ENCODE measurements around the gene TNFRSF9.
"Not testable (repeated sequence)": the region's sequence is repeated elsewhere in the genome, so short reads cannot be mapped to it uniquely, and the experiment has no call there.

Gene TNFRSF9

GRCh38 chr1:7942214-7942921 is 1.7 kb upstream of the TNFRSF9 start:
- peaks cover 41% of the 10 kb centered on the region for H3K36me3 Mint-ChIP-seq
- peak; percentile 40 for ATAC-seq
- peak; percentile 36 to 72 for DNase-seq (ENCODE audit: low spot score in 2 of 2)
- H3K27ac Mint-ChIP-seq = peak overlapping the region; percentile 96
- peak overlapping the region; percentile 93 for H3K4me3 Mint-ChIP-seq
- H3K9me3 Mint-ChIP-seq = no peaks in the 10 kb centered on the region
- peaks cover 59% of the 10 kb centered on the region for H3K4me1 Mint-ChIP-seq

- DNase-seq (ENCODE audit: low spot score in 2 of 2) (no peak), ATAC-seq (no peak)
- Mint-ChIP-seq H3K9me3 (no peaks in the 10 kb centered on the region), H3K4me3 (peak overlapping the region; percentile 93), H3K4me1 (peaks cover 69% of the 10 kb centered on the region), H3K27ac (peak overlapping the region; percentile 96), H3K36me3 (peaks cover 50% of the 10 kb centered on the region)
These were observed 776 bp upstream of the TNFRSF9 start for GRCh38 chr1:7941437-7941793.

DNA sequence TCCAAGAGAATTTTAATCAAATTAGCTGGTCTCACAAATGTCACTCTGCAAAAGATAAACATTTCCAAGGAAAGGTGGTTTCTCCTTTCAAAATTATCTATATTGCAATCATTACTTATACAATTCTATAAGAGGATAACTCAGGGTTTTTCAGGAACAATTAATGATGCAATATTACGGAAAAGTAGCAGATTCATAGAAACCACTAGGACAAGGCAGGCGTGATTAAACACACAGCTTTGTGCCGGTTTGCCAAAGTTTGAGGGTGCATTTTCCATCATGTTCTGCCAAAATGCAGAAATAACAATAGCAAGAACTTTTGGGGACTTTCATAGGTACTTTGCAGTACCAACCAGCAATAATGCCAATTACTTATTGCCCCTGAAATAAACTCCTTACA is 605 bp downstream of the TNFRSF9 start:
- DNase-seq (ENCODE audit: low spot score in 2 of 2) = no peak
- peaks cover 64% of the 10 kb centered on the region for H3K36me3 Mint-ChIP-seq
- H3K27ac Mint-ChIP-seq = peak overlapping the region; percentile 96
- peaks cover 77% of the 10 kb centered on the region for H3K4me1 Mint-ChIP-seq
- H3K9me3 Mint-ChIP-seq = no peaks in the 10 kb centered on the region
- no peak for ATAC-seq
- H3K4me3 Mint-ChIP-seq = peak overlapping the region; percentile 93

DNA sequence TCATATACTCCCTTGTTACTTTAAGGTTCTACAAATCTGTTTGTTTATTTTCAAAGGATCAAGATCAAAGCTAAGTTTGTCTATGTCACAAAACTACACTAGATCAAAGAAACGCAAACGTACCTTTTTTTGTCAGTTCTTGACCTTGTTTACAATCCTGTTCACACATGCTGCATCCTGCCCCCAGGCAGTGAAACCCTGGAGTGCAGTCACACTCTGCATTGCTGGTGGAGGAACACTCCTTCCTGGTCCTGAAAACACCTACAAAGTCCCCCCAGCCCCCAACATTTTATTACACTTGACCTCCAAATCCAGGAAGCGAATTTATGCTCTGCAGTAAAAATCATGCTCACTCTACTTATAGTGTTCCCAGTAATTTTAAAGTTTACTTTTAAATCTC is 2.6 kb downstream of the TNFRSF9 start:
- no peak for DNase-seq (ENCODE audit: low spot score in 2 of 2)
- Mint-ChIP-seq H3K4me3 (peak overlapping the region; percentile 93), H3K4me1 (peaks cover 84% of the 10 kb centered on the region), H3K9me3 (no peaks in the 10 kb centered on the region), H3K27ac (peak overlapping the region; percentile 96), H3K36me3 (peaks cover 84% of the 10 kb centered on the region)
- no peak for ATAC-seq

- DNase-seq (ENCODE audit: low spot score in 2 of 2) (no peak), ATAC-seq (no peak)
- H3K4me1 Mint-ChIP-seq = peaks cover 82% of the 10 kb centered on the region
- no peak overlapping the region for H3K27ac Mint-ChIP-seq
- no peaks in the 10 kb centered on the region for H3K9me3 Mint-ChIP-seq
- peak overlapping the region; percentile 93 for H3K4me3 Mint-ChIP-seq
- H3K36me3 Mint-ChIP-seq = peaks cover 100% of the 10 kb centered on the region
These were observed 8.0 kb downstream of the TNFRSF9 start for GRCh38 chr1:7932524-7933138.

- H3K27ac Mint-ChIP-seq = peak overlapping the region; percentile 91
- peak; percentile 52 for ATAC-seq
- H3K9me3 Mint-ChIP-seq = no peaks in the 10 kb centered on the region
- H3K4me3 Mint-ChIP-seq = peak overlapping the region; percentile 93
- no peak for DNase-seq (ENCODE audit: low spot score in 2 of 2)
- peaks cover 100% of the 10 kb centered on the region for H3K36me3 Mint-ChIP-seq
- peaks cover 81% of the 10 kb centered on the region for H3K4me1 Mint-ChIP-seq
These were observed 9.2 kb downstream of the TNFRSF9 start for GRCh38 chr1:7931446-7931812.

GRCh38 chr1:7930645-7931445 is 9.8 kb downstream of the TNFRSF9 start:
- peaks cover 83% of the 10 kb centered on the region for H3K4me1 Mint-ChIP-seq
- H3K4me3 Mint-ChIP-seq = peak overlapping the region; percentile 93
- H3K36me3 Mint-ChIP-seq = peaks cover 100% of the 10 kb centered on the region
- peak; percentile 82 for ATAC-seq
- H3K9me3 Mint-ChIP-seq = no peaks in the 10 kb centered on the region
- no peak for DNase-seq (ENCODE audit: low spot score in 2 of 2)
- peak overlapping the region; percentile 91 for H3K27ac Mint-ChIP-seq

- Mint-ChIP-seq H3K4me3 (peak overlapping the region; percentile 93), H3K27ac (peak overlapping the region; percentile 91), H3K4me1 (peaks cover 77% of the 10 kb centered on the region), H3K36me3 (peaks cover 100% of the 10 kb centered on the region), H3K9me3 (no peaks in the 10 kb centered on the region)
- peak; percentile 34 for ATAC-seq
- no peak for DNase-seq (ENCODE audit: low spot score in 2 of 2)
These were observed 11.0 kb downstream of the TNFRSF9 start for GRCh38 chr1:7929637-7930036.

- Mint-ChIP-seq H3K9me3 (no peaks in the 10 kb centered on the region), H3K27ac (no peak overlapping the region), H3K36me3 (peaks cover 100% of the 10 kb centered on the region), H3K4me1 (peaks cover 67% of the 10 kb centered on the region), H3K4me3 (no peak overlapping the region)
- ATAC-seq = no peak
- no peak for DNase-seq (ENCODE audit: low spot score in 2 of 2)
These were observed 12.4 kb downstream of the TNFRSF9 start for GRCh38 chr1:7928247-7928646.

DNA sequence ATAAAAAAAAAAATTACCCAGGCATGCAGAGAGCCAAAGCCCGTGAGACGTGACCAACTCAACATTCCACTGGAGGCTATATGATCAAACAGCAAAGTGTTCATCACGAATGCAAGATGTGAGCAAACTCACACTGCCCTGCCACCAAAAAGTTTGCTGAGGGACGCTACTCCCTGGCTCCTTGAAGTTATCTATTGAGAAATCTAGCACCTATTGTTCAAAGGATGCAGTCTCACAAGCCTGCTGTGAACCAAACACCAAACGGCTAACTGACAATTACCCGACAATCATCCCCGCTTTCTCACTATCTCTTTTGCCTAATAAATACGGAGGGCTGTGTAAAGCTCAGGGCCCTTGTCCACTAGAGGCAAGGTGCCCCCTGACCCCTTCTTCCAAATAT is 13.6 kb downstream of the TNFRSF9 start:
- ATAC-seq; H3K4me3 Mint-ChIP-seq; H3K9me3 Mint-ChIP-seq; DNase-seq (ENCODE audit: low spot score in 2 of 2): not testable (repeated sequence)
- Mint-ChIP-seq H3K27ac (peak overlapping the region; percentile 48), H3K4me1 (peaks cover 63% of the 10 kb centered on the region), H3K36me3 (peaks cover 100% of the 10 kb centered on the region)

DNA sequence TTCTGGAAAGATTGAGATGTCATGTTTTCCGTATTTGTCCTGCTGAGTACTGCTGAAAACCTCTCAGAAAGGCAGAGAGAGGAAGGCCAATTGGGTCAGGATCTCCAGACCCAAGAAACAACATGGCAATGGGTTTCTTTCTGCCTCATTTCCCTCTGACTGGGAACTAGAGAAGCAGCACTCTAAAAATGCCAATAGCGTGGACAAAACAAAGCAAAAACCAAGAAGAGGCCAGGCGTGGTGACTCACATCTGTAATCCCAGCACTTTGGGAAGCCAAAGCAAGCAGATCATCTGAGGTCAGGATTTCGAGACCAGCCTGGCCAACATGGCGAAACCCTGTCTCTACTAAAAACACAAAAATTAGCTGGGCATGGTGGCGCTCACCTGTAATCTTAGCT is 18.3 kb downstream of the TNFRSF9 start:
- Mint-ChIP-seq H3K4me3 (no peak overlapping the region), H3K36me3 (peaks cover 100% of the 10 kb centered on the region), H3K27ac (peak overlapping the region; percentile 70), H3K9me3 (no peaks in the 10 kb centered on the region), H3K4me1 (peaks cover 54% of the 10 kb centered on the region)
- DNase-seq (ENCODE audit: low spot score in 2 of 2) = no peak
- ATAC-seq = no peak

DNA sequence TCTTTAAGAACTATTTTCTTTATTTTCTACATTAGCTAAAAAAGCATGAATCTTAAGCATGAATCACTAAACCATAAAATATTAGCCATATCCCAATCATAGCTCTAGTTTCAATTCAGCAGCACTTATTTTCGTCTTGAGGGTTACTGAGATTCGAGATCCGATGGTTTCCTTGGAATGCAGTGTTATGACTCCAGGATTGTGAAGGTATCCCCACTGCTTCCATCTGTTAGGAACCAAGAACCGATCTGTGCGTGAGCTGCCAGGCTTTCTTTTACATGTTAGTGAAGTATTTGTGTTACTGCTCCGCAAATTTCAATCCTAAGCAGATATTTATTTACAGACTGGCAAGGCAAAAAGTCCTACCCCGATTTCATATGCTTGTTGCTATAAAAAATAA is 18.8 kb downstream of the TNFRSF9 start:
- H3K36me3 Mint-ChIP-seq = peaks cover 100% of the 10 kb centered on the region
- DNase-seq (ENCODE audit: low spot score in 2 of 2) = no peak
- no peaks in the 10 kb centered on the region for H3K9me3 Mint-ChIP-seq
- H3K4me1 Mint-ChIP-seq = peaks cover 54% of the 10 kb centered on the region
- H3K27ac Mint-ChIP-seq = peak overlapping the region; percentile 70
- H3K4me3 Mint-ChIP-seq = no peak overlapping the region
- no peak for ATAC-seq

- peak overlapping the region; percentile 91 for H3K27ac Mint-ChIP-seq
- H3K4me3 Mint-ChIP-seq = peak overlapping the region; percentile 51
- peaks cover 99% of the 10 kb centered on the region for H3K36me3 Mint-ChIP-seq
- ATAC-seq (no peak), DNase-seq (ENCODE audit: low spot score in 2 of 2) (no peak)
- no peaks in the 10 kb centered on the region for H3K9me3 Mint-ChIP-seq
- H3K4me1 Mint-ChIP-seq = peaks cover 51% of the 10 kb centered on the region
These were observed 20.8 kb downstream of the TNFRSF9 start for GRCh38 chr1:7919880-7920279.

DNA sequence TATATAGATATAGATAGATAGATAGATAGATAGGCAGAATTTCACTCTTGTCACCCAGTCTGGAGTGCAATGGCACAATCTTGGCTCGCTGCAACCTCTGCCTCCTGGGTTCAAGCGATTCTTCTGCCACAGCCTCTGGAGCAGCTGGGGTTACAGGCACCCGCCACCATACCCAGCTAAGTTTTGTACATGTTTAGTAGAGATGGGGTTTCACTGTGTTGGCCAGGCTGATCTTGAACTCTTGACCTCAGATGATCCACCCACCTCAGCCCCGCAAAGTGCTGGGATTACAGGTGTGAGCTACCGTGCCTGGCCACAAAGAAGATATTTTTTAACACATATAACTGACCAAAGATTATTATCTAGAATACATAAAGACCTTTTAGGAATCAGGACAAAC is 22.7 kb downstream of the TNFRSF9 start:
- H3K9me3 Mint-ChIP-seq; DNase-seq (ENCODE audit: low spot score in 2 of 2); ATAC-seq: not testable (repeated sequence)
- Mint-ChIP-seq H3K36me3 (peaks cover 97% of the 10 kb centered on the region), H3K4me3 (peak overlapping the region; percentile 11), H3K4me1 (peaks cover 61% of the 10 kb centered on the region), H3K27ac (peak overlapping the region; percentile 69)

DNA sequence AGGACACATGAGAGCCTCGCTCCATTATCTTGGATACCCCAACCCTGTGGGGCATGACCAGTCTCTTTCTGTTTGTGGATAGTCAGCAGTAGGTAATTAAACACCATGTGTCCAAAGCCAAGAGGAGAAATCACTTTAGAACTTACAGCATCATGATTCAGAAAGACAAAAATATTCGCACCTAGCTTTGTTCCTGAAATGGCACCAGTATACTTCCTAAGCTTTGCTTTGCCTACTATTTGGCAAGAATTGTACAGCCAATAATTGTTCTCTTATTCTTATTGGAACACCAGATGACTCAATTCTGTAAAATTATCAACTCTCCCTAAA is 24.2 kb downstream of the TNFRSF9 start:
- no peak for ATAC-seq
- H3K27ac Mint-ChIP-seq = peak overlapping the region; percentile 86

More for the DNA sequence above, 24.2 kb downstream of the TNFRSF9 start:
- peaks cover 59% of the 10 kb centered on the region for H3K4me1 Mint-ChIP-seq
- peaks cover 88% of the 10 kb centered on the region for H3K36me3 Mint-ChIP-seq
- DNase-seq (ENCODE audit: low spot score in 2 of 2) = no peak
- H3K9me3 Mint-ChIP-seq = no peaks in the 10 kb centered on the region
- peak overlapping the region; percentile 13 for H3K4me3 Mint-ChIP-seq

All from stimulated activated effector memory CD8-positive, alpha-beta T cell treated with anti-CD3 and anti-CD28 coated beads, Interleukin-12 subunit alpha, Interleukin-12 subunit beta, amount 100 ng/mL, for 72 hours (primary cell).